NCI-H345 treated with DMSO at 0.1 percent for 48 hours (cell line): ENCODE data around the gene CDK11A.
"Not testable (repeated sequence)": the region's sequence is repeated elsewhere in the genome, so short reads cannot be mapped to it uniquely, and the experiment has no call there.

ENCODE experiments used
- DNase-seq: peaks from one replicate; lab custom pipeline; 2025; ENCODE audit not compliant: unreplicated experiment; lab: John Stamatoyannopoulos, UW

Gene CDK11A

DNA sequence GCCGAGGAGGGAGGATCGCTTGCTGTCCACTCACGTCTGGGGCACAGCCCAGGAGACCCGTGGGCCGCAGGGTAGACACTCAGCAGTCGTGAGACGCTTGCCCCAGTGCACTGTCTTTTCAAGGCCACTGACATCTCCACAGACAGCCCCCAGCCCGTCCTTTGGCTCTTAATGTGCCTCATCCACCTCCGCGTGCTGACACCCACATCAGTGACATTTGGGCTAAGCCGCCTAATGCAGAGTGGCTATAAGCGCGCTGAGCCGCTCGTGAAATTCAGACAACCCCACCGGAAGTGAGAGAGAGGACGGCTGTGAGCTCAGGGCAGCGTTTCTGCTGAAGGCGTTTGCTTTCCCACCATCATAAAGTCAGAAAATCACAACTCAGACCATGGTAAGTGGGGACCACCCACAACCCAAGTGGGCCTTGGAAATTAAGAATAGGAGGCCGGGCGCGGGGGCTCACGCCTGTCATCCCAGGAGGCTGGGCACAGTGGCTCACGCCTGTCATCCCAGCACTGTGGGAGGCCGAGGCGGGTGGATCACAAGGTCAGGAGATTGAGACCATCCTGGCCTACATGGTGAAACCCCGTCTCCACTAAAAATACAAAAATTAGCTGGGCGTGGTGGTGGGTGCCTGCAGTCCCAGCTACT lies 40.0 kb downstream of the CDK11A start:
- DNase-seq = no peak

DNA sequence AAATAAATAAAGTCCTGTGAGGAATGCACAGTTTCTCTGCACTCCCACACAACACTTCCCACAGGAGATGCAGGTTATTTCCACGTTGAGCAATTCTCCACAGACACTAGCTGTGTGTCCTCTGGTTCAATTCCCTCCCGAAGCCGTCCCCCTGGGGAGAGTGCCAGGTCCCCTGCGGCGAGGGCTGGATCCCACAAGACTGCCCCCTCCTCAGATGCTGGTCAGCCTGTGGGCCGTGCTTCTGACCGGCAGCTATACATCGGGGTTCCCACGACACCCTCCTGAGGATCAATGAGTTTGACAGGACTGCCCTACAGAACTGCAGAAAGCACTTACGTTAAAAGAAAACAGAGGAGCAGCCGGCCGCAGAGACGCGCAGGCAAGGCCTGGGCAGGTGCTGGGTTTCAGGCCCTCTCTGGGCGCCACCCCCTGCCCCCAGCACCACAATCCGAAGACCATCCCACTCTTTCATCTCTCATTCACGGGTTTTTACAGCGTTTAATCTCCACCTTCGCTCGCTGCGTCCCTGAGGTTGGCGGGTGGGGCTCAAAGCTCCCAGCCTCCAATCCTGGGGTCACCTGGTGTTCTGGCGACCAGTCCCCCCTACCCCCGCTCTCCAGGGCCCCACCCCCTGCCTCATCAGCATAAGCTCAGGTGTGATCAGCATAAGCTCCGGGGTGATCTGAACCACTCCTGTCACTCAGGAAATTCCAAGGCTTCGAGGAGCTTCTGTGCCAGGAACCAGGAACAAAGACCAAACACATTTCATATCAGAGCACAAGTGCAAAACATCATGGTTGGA lies 40.9 kb downstream of the CDK11A start:
- DNase-seq = no peak

DNA sequence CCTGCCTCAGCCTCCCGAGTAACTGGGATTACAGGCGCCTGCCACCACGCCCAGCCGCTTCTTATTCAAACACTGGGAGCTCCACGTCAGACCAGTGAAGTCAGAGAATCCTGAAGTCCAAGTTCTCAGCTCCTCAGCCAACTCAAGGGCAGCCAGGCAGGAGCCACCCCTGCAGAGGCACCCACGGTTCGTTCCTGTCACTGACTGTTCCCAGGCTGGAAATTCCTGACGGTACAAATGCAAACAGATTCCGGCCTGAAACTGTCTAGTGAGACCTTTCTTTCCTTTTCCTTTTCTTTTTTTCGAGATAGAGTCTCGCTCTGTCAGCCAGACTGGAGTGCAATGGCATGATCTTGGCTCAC lies 43.3 kb downstream of the CDK11A start:
- no peak for DNase-seq

DNA sequence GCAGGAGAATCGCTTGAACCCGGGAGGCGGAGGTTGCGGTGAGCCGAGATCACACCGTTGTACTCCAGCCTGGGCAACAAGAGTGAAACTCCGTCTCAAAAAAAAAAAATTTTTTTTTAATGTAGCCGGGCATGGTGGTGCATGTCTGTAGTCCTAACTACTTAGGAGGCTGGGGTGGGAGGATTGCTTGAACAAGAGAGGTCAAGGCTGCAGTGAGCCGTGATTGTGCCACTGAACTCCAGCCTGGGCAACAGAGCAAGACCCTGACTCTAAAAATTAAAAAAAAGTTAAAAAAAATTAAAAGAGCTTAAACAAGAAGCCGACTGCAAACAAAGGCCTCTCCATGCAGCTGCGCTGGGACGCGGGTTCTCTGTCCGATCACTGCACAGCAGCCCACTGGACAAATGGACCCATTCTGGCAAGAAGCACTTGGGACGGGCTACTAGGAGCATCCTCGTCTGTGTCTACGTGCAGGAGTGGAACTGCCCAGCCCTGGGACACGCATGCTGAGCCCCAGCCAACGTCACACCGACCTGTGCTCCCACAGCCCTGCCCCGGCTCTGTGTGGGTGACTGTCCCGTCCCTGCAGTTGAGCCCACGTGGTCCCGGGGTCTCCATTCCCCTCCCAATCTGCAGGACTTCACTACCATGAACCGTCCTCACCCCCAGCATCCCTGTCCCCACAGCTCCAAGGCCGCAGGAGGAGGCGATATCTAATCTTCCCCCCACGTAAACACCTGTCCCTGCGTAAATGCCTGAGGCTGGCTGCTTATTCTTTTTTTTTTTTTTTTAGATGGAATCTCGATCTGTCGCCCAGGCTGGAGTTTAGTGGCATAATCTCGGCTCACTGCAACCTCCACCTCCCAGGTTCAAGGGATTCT lies 43.9 kb downstream of the CDK11A start:
- DNase-seq = no peak

DNA sequence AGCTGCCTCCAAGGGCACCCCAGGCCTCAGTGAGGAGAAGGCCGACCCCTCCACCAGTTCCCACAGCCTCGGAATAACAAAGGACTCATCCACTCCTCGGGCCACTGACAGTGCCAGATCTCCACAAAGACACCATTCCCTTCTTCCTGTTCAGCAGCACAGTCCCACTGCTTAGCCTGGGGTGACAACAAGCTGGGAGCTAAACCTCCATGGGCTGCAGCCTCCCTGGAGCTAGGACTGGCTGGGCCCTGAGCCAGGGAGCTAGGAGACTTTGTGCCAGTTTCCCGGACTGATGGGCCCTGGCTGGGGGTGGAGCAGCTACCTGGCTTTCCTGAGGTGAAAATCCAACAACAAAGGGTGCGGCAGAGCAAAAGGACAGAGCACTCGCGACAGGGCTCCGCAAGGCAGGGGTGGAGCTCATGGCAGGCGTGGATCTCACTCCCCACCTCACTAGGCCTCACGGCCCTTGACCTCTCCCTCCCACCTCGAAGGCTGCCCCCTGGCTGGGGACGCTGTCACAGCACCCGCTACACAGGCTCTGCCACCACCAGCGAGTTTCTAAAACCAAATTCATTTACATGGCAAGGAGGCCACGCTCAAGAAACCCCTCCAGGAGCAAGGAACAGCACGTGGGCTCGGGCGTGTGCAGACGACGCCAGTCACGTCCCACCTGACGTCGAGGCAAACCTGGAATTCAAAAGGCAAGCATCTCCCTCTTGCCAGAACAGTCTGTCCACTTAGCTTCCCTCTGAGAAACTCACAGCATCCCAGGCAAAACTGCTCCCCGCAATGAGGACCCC lies 45.4 kb downstream of the CDK11A start:
- DNase-seq = no peak

DNA sequence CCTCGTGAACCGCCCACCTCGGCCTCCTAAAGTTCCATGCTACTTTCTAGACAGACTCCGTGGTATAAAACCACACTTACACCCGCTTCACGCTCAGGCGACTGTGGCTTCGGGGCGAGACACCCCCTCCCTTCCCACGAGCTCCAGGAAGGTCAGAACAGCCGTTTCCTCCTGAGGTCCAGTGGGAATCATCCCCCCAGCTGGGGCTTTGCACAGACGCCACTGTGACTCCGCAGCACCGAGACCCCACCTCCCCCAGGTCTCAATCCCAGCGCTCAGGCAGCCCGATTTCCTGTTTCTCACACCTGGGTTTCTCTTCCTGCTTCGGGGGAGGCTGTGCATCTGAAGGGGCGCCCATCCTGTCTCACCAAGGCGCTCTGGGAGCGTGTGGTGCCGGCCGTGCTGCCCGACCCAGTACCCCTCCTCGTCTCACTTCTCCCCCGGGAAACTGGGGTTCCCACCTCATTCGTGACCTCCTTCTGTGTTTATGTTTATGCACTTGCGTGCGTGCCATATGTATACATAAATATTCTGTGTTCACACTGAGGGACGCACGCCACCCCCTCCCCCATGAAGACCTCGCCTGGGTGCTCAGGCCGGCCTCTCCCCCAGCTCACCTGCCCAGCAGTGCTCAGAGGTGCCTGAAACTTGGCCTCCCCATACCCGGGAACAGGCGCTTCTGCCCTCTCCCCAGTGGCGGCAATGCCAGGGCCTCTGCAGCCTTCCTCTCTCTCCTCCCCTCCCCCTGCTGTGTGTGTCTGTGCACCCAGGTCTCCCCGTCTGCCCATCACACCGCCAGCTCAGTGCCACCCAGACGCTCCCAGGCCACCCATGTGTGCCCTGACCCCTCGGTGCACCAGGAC lies 46.2 kb downstream of the CDK11A start:
- no peak for DNase-seq

DNA sequence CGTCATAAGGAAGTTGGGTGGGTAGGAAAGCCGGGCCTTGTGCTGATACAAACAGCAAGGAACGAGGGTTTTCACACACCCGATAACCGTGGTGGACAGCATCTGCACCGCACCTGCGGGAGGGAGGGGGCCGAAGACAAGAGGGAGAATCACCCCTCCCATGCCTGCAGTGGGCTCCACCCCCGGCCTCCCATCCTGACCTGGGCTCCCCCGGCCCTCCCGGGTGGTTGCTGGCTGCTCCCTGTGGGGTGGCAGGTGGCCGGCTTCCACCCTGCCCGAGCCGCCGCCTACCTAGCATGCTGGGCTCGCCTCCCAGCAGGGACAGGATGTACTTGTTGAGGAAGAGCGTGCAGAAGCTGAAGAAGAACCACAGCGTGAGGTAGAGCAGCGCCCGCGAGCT lies 48.1 kb downstream of the CDK11A start:
- DNase-seq = not testable (repeated sequence)

DNA sequence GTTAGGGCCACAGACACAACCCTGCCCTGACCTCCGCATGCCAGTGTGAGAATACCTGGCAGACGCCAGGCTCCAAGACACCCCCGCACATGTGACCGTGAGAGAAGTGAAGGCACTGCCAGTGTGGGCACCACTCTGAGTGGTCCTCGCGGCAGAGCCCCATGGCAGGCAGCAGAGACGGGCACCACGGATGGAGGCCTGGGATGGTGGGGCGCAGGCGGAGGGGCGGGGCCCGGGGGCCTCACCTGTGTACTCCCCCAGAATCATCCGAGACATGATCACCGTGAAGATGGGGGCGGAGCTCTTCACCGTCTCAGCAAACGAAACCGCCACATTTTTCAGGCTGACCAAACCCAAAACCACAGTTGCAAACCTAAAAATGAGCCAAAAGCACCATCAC lies 48.9 kb downstream of the CDK11A start:
- DNase-seq = not testable (repeated sequence)

DNA sequence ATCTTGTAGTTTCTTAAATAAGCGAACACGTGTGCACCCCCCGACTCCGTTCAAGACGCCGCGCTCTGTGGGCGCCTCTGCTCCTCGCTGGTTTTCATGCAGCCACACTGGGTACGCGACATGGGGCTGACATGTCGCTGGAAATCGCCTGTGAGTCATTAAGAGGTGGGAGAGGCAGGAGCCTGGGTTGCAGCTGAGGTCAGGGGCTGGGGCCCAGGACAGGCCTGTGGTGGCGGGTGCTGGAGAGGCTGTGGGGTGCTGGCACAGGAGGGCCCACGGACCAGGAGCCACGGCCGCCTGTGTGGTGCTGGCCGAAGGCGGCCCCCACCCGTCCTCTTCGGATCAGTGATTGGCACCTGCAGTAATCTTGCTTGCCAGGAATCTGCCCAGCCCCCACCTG lies 49.4 kb downstream of the CDK11A start:
- DNase-seq = not testable (repeated sequence)

DNA sequence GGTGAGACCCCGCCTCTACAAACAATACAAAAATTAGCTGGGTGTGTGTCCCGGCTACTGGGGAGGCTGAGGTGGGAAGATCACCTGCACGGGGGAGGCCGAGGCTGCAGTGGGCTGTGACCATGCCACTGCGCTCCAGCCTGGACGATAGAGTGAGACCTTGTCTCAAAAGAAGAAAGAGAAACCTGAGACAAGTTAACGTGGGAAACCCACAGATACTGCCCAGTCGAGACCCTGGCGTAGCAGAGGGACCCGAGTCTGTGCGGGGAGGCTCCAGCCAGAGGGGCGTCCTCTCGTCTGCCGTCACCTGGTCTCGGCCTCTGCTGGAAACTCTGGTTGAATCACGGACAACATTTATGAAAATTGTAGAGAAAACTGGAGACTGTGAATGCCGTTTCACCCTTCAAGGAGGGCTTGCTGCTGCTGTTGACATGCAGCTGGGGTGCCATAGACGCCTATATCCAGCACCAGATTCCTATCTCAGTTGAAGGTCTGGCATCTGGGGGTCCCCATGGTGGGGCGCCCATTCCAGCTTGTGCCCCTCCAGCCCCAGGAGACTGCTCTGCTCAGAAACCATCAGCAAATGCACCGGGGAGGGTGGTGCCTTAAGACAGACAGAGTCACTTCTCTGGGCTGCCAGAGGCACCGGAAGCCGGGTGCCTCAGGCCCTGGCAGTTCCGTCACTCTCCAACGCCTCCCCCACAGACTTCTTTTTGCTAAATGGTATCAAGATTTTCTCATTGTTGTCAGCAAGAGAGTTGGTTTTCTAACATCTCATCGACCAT lies 51.8 kb downstream of the CDK11A start:
- DNase-seq = no peak

DNA sequence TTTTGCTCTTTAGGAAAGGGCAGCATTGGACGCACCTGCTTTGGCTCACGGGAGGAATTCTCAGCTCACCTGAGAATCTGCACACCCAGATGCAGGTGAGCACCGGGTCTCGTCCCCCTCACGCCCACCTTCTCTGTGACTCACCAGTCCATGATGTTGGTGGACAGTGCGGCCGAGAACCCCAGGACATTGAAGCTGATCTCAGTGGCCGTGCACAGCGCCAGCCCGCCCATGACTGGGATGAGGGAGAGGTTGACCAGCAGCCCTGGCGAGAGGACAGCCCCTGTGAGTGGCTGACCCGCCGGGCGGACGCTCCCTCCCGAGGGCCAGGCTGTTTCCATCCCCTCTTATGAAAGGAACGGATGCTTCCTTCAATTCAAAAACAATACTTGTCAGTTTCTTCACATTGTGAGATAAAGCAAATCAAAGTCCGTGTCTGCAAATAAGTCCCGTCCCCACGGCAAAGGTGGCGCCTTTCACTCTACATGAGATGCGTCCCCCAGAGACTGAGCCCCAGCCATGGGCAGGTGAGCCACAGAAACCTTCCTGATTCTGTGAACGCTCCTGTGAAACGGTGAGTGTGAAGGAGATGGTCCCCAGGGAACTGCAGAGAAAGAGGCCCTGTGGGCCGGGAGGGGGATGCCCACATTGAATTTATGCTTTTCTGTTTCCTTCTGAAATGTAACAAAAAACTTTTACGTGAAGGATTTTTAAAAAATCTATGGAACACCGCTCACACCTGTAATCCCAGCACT lies 52.6 kb downstream of the CDK11A start:
- no peak for DNase-seq

DNA sequence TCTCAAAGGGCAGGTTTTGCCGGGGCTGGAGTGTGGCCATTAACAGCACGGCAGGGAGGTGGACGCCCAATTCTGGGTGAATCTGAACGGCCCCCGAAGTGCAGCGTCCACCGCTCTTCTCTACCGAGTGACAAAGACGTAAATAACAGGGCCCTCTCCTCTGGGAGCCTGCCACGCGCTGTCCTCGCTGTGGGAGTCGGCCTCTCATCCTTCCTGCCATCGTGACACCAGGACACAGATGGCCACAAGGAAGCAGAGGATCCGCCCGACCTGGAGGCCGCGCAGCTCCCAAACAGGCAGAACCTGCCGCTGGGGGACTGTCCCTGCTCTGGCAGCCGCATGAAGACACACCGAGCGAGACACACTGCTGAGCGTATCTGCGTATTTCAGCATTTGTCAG lies 53.3 kb downstream of the CDK11A start:
- no peak for DNase-seq

DNA sequence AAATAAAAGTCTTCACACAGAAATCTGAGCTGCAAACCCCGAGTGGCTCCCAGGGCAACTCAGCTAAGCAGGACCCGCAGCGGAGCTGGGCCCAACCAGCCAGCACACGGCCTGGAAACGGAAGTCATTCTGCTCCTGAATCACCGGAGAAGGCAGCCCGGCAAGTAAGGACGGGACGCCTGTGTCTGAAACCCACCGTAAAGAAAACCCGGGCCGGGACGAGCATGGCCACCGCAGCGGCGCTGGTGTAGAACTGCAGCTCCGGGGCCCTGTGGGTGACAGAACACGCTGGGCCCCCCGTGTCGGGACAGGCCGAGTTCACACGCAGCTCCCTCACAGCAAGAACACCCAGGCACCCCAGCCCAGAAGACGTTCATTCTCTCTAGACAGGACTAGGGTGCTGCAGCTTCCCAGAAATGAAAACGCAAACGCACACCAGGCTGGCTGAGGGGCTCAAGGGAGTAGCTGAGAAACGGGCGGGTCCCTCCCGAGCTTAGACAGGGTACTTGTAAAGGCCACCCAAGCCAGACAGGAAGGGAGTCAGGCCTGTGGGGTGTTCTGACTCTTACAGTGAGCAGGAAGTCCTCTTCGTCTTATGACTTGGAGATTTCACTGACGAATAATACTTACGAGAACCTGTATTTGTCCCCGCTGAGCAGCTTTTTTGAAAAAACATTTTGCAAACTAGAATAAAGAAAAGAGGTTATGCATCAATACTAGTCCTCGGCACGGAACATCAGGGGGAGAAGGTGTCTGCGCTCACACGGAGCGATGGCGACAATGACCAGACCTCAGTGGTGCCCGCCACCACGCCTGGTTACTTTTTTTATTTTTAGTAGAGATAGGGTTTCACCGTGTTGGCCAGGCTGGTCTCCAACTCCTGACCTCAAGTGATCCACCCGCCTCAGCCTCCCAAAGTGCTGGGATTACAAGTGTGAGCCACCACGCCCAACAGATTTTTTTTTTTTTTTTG lies 54.4 kb downstream of the CDK11A start:
- DNase-seq = no peak

DNA sequence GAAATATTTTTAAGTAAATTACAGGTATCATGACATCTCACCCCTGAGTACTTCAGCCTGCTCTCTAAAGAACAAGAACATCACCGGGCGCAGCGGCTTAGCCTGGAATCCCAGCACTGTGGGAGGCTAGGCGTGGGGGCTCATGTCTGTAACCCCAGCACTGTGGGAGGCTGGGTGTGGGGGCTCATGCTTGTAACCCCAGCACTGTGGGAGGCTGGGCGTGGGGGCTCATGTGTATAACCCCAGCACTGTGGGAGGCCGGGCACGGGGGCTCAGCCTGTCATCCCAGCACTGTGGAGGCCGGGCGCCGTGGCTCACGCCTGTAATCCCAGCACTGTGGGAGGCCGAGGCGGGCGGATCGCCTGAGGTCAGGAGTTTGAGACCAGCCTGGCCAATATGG lies 57.6 kb downstream of the CDK11A start:
- no peak for DNase-seq

DNA sequence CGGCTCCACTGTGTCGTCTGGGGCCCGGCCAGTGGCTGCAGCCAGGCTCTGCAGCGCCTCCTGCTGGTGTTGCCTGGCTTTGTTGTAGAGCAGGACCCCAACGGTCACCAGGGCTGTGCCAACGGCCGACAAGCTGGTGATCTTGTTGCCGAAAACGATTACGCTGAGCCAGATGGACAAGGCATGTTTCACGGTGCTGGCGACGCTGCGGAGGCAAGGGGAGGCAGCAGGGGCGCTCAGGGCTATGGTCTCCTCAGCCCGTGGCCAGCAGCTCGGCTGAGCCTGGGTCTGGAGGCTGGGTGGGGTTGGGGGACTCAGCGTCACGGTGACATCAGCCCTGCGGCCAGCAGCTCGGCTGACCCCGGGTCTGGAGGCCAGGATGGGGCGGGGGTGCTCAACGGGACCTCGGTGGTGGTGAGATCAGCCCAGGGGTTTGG lies 58.3 kb downstream of the CDK11A start:
- no peak for DNase-seq

DNA sequence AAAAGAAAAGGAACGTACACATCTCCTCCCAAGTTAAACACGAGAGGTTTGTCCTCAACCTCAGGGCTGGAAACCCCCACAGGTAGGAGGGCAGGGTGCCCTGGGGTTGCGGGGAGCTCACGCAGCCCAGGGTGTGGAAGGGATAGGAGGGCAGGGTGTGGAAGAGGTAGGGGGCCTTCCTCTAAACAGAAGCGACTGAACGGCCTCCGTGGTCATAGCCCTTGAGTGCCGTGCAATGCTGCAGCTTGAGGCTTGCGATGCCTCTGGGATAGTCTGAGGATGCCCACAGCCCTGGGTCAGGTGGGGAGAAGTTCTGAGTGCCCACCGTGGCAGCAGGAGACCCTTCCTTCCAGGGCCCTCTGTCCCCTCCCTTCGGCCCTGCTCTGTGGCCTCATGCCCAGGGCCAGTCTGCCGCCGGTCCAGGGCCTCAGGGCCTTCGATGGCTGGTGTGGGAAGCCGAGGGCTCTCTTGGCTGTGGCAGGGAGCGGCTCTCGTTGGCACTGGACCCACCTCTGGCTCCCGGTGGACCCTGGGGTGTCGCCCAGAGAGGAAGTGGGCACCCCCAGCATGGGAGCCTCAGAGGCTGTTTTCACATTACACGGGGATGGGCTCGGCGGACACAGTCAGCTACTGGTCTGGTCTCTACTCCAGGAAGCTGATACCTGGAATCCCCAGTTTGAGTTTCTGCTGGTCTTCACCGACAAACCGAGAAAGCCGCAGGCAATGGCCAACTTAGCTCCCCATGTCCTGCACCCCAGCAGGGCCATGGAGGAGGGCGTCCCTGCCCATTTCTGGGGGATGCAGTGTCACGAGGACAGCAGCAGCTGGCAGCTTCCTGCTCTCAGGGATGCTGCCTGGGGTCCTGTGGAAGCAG lies 59.0 kb downstream of the CDK11A start:
- no peak for DNase-seq
